Activated CD4-positive, alpha-beta T cell treated with anti-CD3 and anti-CD28 coated beads, Interleukin-2, amount 10 ng/mL, durations not matched to agents 24 days and 14 days (primary cell): ENCODE data around the gene SCNM1. TPM values are rescaled to one million over a fixed set of nuclear protein-coding genes. Genes with fewer than 3 reads are reported as not detected.
"Not testable (repeated sequence)": the region's sequence is repeated elsewhere in the genome, so short reads cannot be mapped to it uniquely, and the experiment has no call there.

Experiments
- DNase-seq: peaks from one replicate; pipeline ENCODE4 v3.0.0; 2022
- H3K27ac Mint-ChIP-seq: one replicate; pipeline ENCODE4 v1.8.0; 2022; ENCODE audit warnings: mild to moderate bottlenecking, mixed read lengths
- H3K27me3 Mint-ChIP-seq: one replicate; pipeline ENCODE4 v1.8.0; 2022; ENCODE audit warnings: mixed read lengths
- H3K36me3 Mint-ChIP-seq: one replicate; pipeline ENCODE4 v1.8.0; 2022; ENCODE audit warnings: low read depth, mild to moderate bottlenecking, mixed read lengths
- H3K4me1 Mint-ChIP-seq: one replicate; pipeline ENCODE4 v1.8.0; 2021; ENCODE audit warnings: mixed read lengths
- H3K4me3 Mint-ChIP-seq: one replicate; pipeline ENCODE4 v1.8.0; 2022; ENCODE audit warnings: mild to moderate bottlenecking, moderate library complexity, mixed read lengths
- H3K9me3 Mint-ChIP-seq: one replicate; pipeline ENCODE4 v1.8.0; 2021; ENCODE audit warnings: mixed read lengths
- intact Hi-C: fragments of 100-400 bp; cut with micrococcal nuclease; formaldehyde crosslinking; loops from one replicate; pipeline ENCODE4 v1.15.1; 2023
- total RNA-seq: library from RNA; stranded (reverse); gene quantifications from 2 replicates; pipeline ENCODE4 v1.2.3, GENCODE V29; 2022

The SCNM1 gene
- total RNA-seq, 1 donor from 2014 or later: 100 TPM

- intact Hi-C loops: loop anchor here (1.0 kb wide), 4 partner anchors 8 to 91 kb away; partner anchors contain the start of genes PIP5K1A, PSMD4 and SCNM1
- H3K4me1 Mint-ChIP-seq: peaks cover 26% of the 10 kb centered on the region
- H3K4me3 Mint-ChIP-seq: peak within 1 kb of the TSS; percentile 97
- peak; percentile 96 for DNase-seq
- H3K36me3 Mint-ChIP-seq: peaks cover 21% of the 10 kb centered on the region
- H3K27me3 Mint-ChIP-seq: peaks cover 6% of the 10 kb centered on the region
- H3K27ac Mint-ChIP-seq: peak within 1 kb of the TSS; percentile 93
- no peaks in the 10 kb centered on the region for H3K9me3 Mint-ChIP-seq
Observed at GRCh38 chr1:151189637-151190445, 23.9 kb downstream of the SCNM1 start, which contains the start of gene VPS72. Gene VPS72 (minus strand): TSS chr1:151190197. CDS start chr1:151190121, 76 bp downstream.

- Mint-ChIP-seq H3K27me3 (peaks cover 6% of the 10 kb centered on the region), H3K4me3 (no peak overlapping the region), H3K4me1 (peaks cover 26% of the 10 kb centered on the region), H3K9me3 (no peaks in the 10 kb centered on the region), H3K27ac (no peak overlapping the region), H3K36me3 (peaks cover 6% of the 10 kb centered on the region)
- DNase-seq: no peak
- intact Hi-C loops: no loop called here
Observed at GRCh38 chr1:151192047-151192446, 26.1 kb downstream of the SCNM1 start.

- intact Hi-C loops: no loop called here
- H3K4me1 Mint-ChIP-seq: peaks cover 29% of the 10 kb centered on the region
- H3K27me3 Mint-ChIP-seq: peaks cover 7% of the 10 kb centered on the region
- H3K27ac Mint-ChIP-seq: no peak overlapping the region
- DNase-seq: no peak
- H3K9me3 Mint-ChIP-seq: no peaks in the 10 kb centered on the region
- H3K36me3 Mint-ChIP-seq: peaks cover 6% of the 10 kb centered on the region
- no peak overlapping the region for H3K4me3 Mint-ChIP-seq
Observed at GRCh38 chr1:151193304-151193703, 27.4 kb downstream of the SCNM1 start.

GRCh38 chr1:151193856-151194255 lies 27.9 kb downstream of the SCNM1 start:
- H3K27ac Mint-ChIP-seq: no peak overlapping the region
- H3K9me3 Mint-ChIP-seq: no peaks in the 10 kb centered on the region
- H3K36me3 Mint-ChIP-seq: peaks cover 9% of the 10 kb centered on the region
- H3K4me3 Mint-ChIP-seq: no peak overlapping the region
- intact Hi-C loops: no loop called here
- DNase-seq: no peak
- peaks cover 8% of the 10 kb centered on the region for H3K27me3 Mint-ChIP-seq
- peaks cover 27% of the 10 kb centered on the region for H3K4me1 Mint-ChIP-seq

- peak overlapping the region; percentile 26 for H3K27ac Mint-ChIP-seq
- peaks cover 29% of the 10 kb centered on the region for H3K4me1 Mint-ChIP-seq
- intact Hi-C loops: loop anchor here (5.0 kb wide), 1 partner anchor 132 kb away; the partner anchor contains the start of gene PI4KB
- H3K4me3 Mint-ChIP-seq, H3K9me3 Mint-ChIP-seq, H3K27me3 Mint-ChIP-seq, DNase-seq: not testable (repeated sequence)
- peaks cover 16% of the 10 kb centered on the region for H3K36me3 Mint-ChIP-seq
Observed at GRCh38 chr1:151194894-151195594, 29.1 kb downstream of the SCNM1 start.

GRCh38 chr1:151196292-151196800 lies 30.4 kb downstream of the SCNM1 start:
- DNase-seq: peak; percentile 89
- Mint-ChIP-seq H3K9me3 (no peaks in the 10 kb centered on the region), H3K27ac (peak overlapping the region; percentile 45), H3K4me1 (peaks cover 28% of the 10 kb centered on the region), H3K4me3 (peak overlapping the region; percentile 67), H3K27me3 (peaks cover 6% of the 10 kb centered on the region), H3K36me3 (peaks cover 21% of the 10 kb centered on the region)
- intact Hi-C loops: loop anchor here (2.0 to 5.0 kb wide), 2 partner anchors 131 to 150 kb away; partner anchors contain the start of genes PI4KB and RFX5

GRCh38 chr1:151197863-151198253 lies 31.9 kb downstream of the SCNM1 start:
- H3K4me1 Mint-ChIP-seq: peaks cover 35% of the 10 kb centered on the region
- peaks cover 29% of the 10 kb centered on the region for H3K36me3 Mint-ChIP-seq
- no peaks in the 10 kb centered on the region for H3K9me3 Mint-ChIP-seq
- intact Hi-C loops: loop anchor here (1.0 to 5.0 kb wide), 6 partner anchors 8 to 149 kb away; partner anchors contain the start of genes PI4KB, PSMD4, RFX5 and TNFAIP8L2
- DNase-seq: no peak
- H3K27me3 Mint-ChIP-seq: peaks cover 5% of the 10 kb centered on the region
- peak overlapping the region; percentile 97 for H3K27ac Mint-ChIP-seq
- H3K4me3 Mint-ChIP-seq: peak overlapping the region; percentile 94

- H3K27me3 Mint-ChIP-seq: peaks cover 5% of the 10 kb centered on the region
- H3K4me3 Mint-ChIP-seq: peak within 1 kb of the TSS; percentile 94
- no peaks in the 10 kb centered on the region for H3K9me3 Mint-ChIP-seq
- DNase-seq: peak; percentile 99
- H3K36me3 Mint-ChIP-seq: peaks cover 31% of the 10 kb centered on the region
- intact Hi-C loops: loop anchor here (1.0 to 5.0 kb wide), 5 partner anchors 8 to 129 kb away; partner anchors contain the start of genes PI4KB, PSMD4, TNFAIP8L2 and VPS72
- H3K27ac Mint-ChIP-seq: peak within 1 kb of the TSS; percentile 97
- peaks cover 35% of the 10 kb centered on the region for H3K4me1 Mint-ChIP-seq
Observed at GRCh38 chr1:151198254-151199127, 32.5 kb downstream of the SCNM1 start, which contains the start of gene PIP5K1A. Gene PIP5K1A (plus strand): TSS chr1:151198552. CDS start chr1:151198997, 445 bp downstream.

- peak overlapping the region; percentile 97 for H3K27ac Mint-ChIP-seq
- no peaks in the 10 kb centered on the region for H3K9me3 Mint-ChIP-seq
- intact Hi-C loops: loop anchor here (1.0 to 5.0 kb wide), 5 partner anchors 13 to 127 kb away; partner anchors contain the start of genes PI4KB, SCNM1 and TNFAIP8L2
- peak overlapping the region; percentile 94 for H3K4me3 Mint-ChIP-seq
- peaks cover 2% of the 10 kb centered on the region for H3K27me3 Mint-ChIP-seq
- H3K36me3 Mint-ChIP-seq: peaks cover 37% of the 10 kb centered on the region
- H3K4me1 Mint-ChIP-seq: peaks cover 40% of the 10 kb centered on the region
- DNase-seq: peak; percentile 65
Observed at GRCh38 chr1:151199873-151200581, 34.1 kb downstream of the SCNM1 start.

- H3K9me3 Mint-ChIP-seq, DNase-seq, intact Hi-C loops, H3K27ac Mint-ChIP-seq, H3K27me3 Mint-ChIP-seq, H3K4me3 Mint-ChIP-seq: not testable (repeated sequence)
- Mint-ChIP-seq H3K4me1 (peaks cover 24% of the 10 kb centered on the region), H3K36me3 (peaks cover 51% of the 10 kb centered on the region)
Observed at GRCh38 chr1:151205381-151205965, 39.5 kb downstream of the SCNM1 start.

- H3K27me3 Mint-ChIP-seq: no peaks in the 10 kb centered on the region
- peaks cover 50% of the 10 kb centered on the region for H3K36me3 Mint-ChIP-seq
- H3K4me1 Mint-ChIP-seq: peaks cover 32% of the 10 kb centered on the region
- intact Hi-C loops: no loop called here
- DNase-seq: no peak
- peak overlapping the region; percentile 71 for H3K4me3 Mint-ChIP-seq
- no peaks in the 10 kb centered on the region for H3K9me3 Mint-ChIP-seq
- H3K27ac Mint-ChIP-seq: peak overlapping the region; percentile 89
Observed at GRCh38 chr1:151210830-151211229, 44.9 kb downstream of the SCNM1 start.
